Liver (tissue), 3 donors: ENCODE results near the gene PDCD7.

Experiments
- JUND ChIP-seq, 2 donors: IDR thresholded peaks; 2 replicates each; pipeline ENCODE4 v1.6.1; 2016; ENCODE audit warnings: antibody characterized with exemption in 2 of 2
- MAX ChIP-seq: IDR thresholded peaks from 2 replicates; pipeline ENCODE4 v1.6.1; 2016; ENCODE audit warnings: antibody characterized with exemption
- RAD21 ChIP-seq, 2 donors: IDR thresholded peaks; 2 replicates each; pipeline ENCODE4 v1.6.1; 2016; ENCODE audit warnings: antibody characterized with exemption in 2 of 2, mild to moderate bottlenecking in 2 of 2
- TF ChIP-seq, protein P1 (sequence below): fragments of 150-350 bp; IDR thresholded peaks from 2 replicates; pipeline ENCODE4 v1.5.1; 2017; ENCODE audit warnings: improper control_type of control experiment, low read depth, low read length; ENCODE audit not compliant: missing input control
- TF ChIP-seq, protein P2 (sequence below): IDR thresholded peaks from 2 replicates; pipeline ENCODE4 v1.6.1; 2016; ENCODE audit warnings: antibody characterized with exemption
- donor health status: healthy.
- donor health status: healthy.

GRCh38 chr15:65156692-65157091 is 23.1 kb upstream of the PDCD7 start:
- TF ChIP-seq, protein P1, sequence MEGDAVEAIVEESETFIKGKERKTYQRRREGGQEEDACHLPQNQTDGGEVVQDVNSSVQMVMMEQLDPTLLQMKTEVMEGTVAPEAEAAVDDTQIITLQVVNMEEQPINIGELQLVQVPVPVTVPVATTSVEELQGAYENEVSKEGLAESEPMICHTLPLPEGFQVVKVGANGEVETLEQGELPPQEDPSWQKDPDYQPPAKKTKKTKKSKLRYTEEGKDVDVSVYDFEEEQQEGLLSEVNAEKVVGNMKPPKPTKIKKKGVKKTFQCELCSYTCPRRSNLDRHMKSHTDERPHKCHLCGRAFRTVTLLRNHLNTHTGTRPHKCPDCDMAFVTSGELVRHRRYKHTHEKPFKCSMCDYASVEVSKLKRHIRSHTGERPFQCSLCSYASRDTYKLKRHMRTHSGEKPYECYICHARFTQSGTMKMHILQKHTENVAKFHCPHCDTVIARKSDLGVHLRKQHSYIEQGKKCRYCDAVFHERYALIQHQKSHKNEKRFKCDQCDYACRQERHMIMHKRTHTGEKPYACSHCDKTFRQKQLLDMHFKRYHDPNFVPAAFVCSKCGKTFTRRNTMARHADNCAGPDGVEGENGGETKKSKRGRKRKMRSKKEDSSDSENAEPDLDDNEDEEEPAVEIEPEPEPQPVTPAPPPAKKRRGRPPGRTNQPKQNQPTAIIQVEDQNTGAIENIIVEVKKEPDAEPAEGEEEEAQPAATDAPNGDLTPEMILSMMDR: no peak
- TF ChIP-seq MAX (no peak), JUND (IDR thresholded peaks at IDR 0.05) (no peak), RAD21 (IDR thresholded peaks at IDR 0.05) (no peak)
- TF ChIP-seq, protein P2, sequence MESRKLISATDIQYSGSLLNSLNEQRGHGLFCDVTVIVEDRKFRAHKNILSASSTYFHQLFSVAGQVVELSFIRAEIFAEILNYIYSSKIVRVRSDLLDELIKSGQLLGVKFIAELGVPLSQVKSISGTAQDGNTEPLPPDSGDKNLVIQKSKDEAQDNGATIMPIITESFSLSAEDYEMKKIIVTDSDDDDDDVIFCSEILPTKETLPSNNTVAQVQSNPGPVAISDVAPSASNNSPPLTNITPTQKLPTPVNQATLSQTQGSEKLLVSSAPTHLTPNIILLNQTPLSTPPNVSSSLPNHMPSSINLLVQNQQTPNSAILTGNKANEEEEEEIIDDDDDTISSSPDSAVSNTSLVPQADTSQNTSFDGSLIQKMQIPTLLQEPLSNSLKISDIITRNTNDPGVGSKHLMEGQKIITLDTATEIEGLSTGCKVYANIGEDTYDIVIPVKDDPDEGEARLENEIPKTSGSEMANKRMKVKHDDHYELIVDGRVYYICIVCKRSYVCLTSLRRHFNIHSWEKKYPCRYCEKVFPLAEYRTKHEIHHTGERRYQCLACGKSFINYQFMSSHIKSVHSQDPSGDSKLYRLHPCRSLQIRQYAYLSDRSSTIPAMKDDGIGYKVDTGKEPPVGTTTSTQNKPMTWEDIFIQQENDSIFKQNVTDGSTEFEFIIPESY: no peak
